ENCODE data around the gene WDSUB1.
A peak's percentile ranks its signal among the peaks of the same experiment; 100 is the strongest.

Gene WDSUB1

DNA sequence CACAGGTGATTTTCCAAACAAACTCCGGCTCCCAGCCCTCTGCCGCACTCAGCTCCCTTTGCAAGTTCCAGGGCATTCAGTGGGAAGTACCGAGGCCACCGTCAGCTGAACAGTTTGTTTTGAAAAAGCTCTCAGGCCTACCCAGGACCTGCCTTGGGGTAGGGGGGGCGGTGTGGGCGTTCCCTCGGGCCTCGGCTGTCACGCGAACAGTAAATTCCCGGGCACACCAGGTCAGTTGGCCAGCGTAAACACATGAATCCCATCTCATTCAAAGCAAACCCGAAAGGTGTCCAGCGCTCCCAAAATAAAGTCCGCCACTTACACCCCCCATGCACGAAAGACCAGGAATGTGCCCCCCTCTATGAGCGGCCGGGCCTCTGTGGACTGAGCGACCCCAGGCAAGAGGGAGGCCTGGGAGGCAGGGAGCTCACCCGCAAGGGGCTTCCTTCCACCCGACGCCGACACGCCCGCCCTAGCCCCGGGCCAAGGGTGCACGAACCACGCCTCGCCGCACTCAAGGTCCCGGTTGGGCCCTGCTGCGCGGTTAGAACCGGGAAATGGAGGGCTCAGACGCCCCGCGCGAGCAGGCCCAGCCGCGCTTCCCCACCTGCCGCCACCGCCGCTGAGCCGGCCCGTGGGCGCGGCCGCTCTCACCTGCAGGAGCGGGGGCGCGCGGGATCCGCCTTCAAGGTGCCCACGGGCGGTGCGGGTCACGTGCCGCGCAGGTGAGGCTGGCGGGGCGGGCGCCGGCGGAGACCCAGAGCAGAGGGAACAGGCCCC is at the start of gene WDSUB1:
Gene WDSUB1 (minus strand): TSS at position 775 of the 780 bp plus-strand sequence. CDS start 3,634 bp downstream, outside the sequence.
- no peak for DNase-seq (ENCODE audit: low read depth)

- no peak for DNase-seq (ENCODE audit: low read depth)
Observed at GRCh38 chr2:159326569-159327255, 40.2 kb upstream of the WDSUB1 start.

GRCh38 chr2:159322419-159322818 is 35.9 kb upstream of the WDSUB1 start:
- no peak for DNase-seq (ENCODE audit: low read depth)

DNA sequence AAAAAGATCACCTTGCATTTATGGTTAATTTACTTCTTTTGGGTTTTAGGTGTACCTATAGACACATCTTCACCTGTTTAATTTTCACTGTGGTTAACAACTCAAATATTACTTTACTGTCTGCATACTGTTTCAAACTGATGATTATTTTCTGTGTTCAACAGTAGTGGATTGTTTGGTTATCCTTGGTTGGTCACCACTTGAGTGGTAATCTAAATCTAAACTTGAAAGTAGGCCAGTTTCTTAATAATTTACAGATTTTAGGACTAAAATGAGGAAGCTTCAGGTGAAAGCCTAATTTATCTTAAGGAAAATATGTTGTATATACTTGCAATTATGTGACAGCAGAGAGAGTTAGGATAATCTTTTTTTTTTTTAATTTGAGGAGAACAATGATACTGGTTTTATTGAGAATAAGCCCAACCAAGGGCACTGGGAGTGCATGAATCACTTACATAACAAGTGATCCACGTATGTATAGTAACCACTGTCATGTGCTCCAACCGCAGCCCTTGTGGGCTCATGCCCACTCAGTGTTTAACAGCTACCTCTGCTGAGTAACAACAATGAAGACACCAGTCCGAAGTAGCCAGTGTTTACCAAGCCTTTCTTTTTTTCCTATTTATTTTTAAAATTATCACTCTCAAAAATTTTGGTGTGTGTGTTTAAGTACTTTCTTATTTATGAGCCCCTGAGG is 31.0 kb upstream of the WDSUB1 start:
- DNase-seq (ENCODE audit: low read depth): no peak

DNA sequence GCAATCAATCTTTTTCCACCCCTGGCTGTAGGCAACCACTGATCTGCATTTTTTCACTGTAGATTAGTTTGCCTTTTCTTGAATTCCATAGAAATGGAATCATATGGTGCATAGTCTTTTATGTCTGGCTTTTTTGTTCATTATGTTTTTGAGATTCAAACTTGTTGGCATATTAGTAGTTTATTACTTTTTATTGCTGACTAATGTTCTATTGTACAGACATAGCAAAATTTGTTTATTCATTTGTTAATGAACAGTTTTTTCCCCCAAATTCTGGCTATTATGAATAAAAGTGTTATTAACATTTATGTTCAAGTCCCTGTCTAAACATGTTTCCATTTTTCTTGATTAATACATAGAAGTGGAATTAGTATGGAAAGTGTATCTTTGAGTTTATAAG is 21.4 kb upstream of the WDSUB1 start:
- DNase-seq (ENCODE audit: low read depth): no peak

DNA sequence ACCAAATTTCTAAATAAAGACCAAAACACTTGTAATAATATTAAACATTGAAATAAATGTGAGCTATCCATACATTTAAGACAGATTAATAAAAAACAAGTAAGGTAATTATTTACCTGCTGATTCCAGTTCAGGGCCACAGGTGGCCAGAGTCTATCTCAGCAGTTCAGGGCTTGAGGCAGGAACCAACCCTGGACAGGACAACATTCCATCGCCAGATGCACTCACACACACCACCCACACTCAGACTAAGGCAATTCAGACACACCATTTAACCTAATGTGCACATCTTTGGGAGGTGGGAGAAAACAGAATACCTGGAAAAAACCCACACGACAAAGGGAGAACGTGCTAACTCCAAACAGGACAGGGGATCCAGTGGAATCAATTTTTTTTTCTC is 14.1 kb upstream of the WDSUB1 start:
- no peak for DNase-seq (ENCODE audit: low read depth)

GRCh38 chr2:159298967-159299366 is 12.5 kb upstream of the WDSUB1 start:
- no peak for DNase-seq (ENCODE audit: low read depth)

DNA sequence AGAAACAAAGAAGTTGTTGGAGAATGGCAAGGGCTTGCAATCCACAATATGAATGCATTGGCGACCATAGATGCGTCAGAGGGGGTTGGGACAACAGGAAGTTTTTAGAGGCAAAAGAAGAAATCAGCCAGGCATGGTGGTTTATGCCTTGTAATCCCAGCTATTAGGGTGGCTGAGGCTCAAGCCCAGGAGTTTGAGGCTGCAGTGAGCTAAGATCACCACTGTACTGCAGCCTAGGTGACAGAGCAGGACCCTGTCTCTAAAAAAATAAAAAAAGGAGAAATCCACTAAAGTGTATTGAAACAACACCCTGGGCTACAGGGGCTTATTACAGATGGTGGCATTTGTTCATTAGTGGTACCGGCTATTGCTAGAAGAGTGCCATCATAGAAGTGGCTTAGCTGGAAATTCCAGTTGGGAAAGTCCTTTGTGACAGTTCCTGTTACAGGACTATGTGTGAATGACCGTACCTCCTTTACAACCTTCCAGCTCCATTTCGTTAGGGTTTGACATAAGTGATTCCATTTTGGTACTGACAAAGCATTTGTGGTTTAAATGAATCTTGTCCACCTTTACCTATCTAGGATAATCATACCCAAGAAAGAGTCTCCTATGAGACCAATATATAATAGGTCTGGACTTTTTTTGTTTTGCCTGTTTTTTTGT is 10.7 kb upstream of the WDSUB1 start:
- DNase-seq (ENCODE audit: low read depth): no peak

- DNase-seq (ENCODE audit: low read depth): no peak
Observed at GRCh38 chr2:159292157-159292556, 5.7 kb upstream of the WDSUB1 start.

DNA sequence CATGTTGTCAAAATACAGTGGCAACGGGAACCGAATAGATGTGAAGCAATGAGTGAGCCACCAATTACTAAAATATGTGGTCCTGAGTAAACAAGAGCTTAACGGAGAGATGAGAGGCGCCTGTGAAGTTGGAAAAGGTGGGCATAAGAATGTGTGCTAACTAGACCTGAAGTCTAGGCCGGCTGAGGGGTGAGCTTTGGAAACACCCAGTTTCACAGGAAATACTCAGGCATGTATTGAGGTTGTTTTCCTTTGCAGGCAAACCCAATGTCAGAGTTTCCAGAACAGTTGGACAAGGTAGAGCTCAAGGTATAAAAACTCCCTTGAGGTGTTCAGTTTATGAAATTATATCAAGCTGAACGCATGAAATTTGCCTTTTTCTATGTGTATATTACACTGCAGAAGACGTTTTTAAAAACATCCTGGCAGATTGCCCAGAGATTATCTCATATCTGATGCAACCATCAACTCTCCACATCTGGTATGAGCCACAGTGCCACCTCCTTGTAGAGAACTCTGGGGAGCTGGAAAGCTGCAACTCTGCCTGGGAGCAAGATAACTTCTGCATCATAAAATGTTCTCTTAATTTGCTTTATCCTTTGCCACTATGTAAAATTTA is 3.9 kb upstream of the WDSUB1 start:
- no peak for DNase-seq (ENCODE audit: low read depth)

DNA sequence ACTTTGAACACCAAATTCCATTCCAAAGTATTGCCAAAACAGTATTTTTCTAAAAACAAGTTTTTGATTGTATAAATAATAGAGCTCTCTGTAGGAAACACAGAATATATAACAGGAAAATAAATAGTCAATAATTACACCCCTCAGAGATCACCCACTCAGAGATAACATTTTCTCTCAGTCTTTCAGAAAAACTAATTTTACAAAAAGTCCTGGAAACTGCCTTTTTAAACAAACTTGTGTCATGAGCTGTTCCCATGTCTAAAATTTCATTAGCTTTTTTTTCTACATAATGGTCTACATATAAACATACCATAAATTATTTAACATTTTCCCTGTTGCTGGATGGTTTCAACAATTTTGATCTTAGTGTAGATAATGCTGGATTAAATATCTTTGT is 1.2 kb upstream of the WDSUB1 start:
- no peak for DNase-seq (ENCODE audit: low read depth)

GRCh38 chr2:159286709-159287441 is 372 bp upstream of the WDSUB1 start:
- peak; percentile 95 for DNase-seq (ENCODE audit: low read depth)

DNA sequence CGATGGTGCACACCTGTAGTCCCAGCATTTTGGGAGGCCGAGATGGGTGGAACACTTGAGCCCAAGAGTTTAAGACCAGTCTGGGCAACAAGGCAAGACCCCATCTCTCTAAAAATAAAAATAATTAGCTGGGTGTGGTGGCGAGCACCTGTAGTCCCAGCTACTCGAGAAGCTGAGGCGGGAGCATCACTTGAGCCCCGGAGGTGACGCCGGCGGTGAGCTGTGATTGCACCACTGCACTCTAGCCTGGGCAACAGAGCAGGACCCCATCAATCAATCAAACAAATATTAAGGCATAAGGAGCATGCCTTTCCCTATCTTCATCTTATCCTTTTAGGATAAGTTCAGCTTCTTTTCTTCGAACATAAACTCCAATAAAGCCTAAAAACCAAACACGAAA is 1.1 kb downstream of the WDSUB1 start:
- no peak for DNase-seq (ENCODE audit: low read depth)

- no peak for DNase-seq (ENCODE audit: low read depth)
Observed at GRCh38 chr2:159283529-159283928, 3.0 kb downstream of the WDSUB1 start.

- DNase-seq (ENCODE audit: low read depth): no peak
Observed at GRCh38 chr2:159281002-159281401, 5.5 kb downstream of the WDSUB1 start.

- no peak for DNase-seq (ENCODE audit: low read depth)
Observed at GRCh38 chr2:159279700-159280099, 6.8 kb downstream of the WDSUB1 start.

GRCh38 chr2:159275111-159275510 is 11.4 kb downstream of the WDSUB1 start:
- DNase-seq (ENCODE audit: low read depth): no peak

- no peak for DNase-seq (ENCODE audit: low read depth)
Observed at GRCh38 chr2:159272156-159272555, 14.3 kb downstream of the WDSUB1 start.

DNA sequence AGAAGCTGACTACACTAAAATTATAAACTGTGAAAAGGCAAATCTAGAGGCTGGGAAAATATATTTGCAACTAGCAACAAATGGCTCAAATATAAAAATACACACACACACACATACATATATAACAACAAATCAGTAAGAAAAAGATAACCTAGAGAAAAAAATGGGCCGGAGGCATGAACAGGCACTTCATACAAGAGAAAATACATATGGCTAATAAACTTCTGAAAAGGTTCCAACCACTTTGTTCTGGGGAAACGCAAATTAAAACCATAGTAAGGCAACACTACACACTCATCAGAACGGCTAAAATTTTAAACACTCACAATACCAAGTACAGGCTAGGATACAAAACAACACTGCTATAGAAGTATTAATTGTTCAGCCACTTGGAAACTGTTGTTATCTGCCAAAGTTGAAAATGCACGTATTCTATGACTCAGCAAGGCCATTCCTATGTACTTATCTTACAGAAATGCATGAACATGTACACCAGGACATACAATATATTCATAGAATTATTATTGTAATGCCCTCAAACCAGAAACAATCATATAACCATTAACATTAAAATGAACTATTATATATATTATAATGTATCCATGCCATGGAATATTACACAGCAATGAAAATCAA is 15.6 kb downstream of the WDSUB1 start:
- DNase-seq (ENCODE audit: low read depth): no peak

DNA sequence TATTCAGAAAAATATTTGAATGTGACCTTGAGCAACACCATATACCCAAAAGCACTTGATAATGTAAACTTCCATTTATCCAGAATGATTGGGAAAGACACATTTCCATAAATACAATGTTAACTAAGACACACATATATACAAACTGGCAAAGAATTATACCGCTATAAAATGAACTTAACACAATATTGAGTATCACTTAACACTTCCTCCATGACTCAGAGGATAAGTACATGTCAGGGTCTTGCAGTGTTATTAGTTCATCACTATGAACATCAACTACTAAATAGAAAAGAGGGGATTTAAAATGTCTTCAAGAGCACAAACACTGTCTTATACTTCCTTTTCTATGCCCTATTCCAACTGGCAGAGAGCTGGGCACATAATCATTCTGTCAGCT is 18.6 kb downstream of the WDSUB1 start:
- no peak for DNase-seq (ENCODE audit: low read depth)

- DNase-seq (ENCODE audit: low read depth): no peak
Observed at GRCh38 chr2:159266554-159266953, 19.9 kb downstream of the WDSUB1 start.
